MM.1S (cell line): Measurements from ENCODE around the gene ZDHHC1.

Experiments
- EZH2 ChIP-seq: fragments of 300-600 bp; sonication (generic); optimal IDR thresholded peaks from 2 replicates; pipeline ENCODE3; 2017; ENCODE audit warnings: low read depth, mild to moderate bottlenecking, antibody characterized with exemption, low read length, mixed read lengths
- EZH2phosphoT487 ChIP-seq: fragments of 300-600 bp; sonication (generic); IDR thresholded peaks from 2 replicates; pipeline ENCODE4 v1.6.1; 2018; ENCODE audit warnings: antibody characterized with exemption, low read length

GRCh38 chr16:67384778-67385510 lies 31.3 kb downstream of the ZDHHC1 start:
- TF ChIP-seq EZH2phosphoT487: no peak
- TF ChIP-seq EZH2: no peak
